IMR-90 (cell line): ENCODE measurements around the gene MISP3. TPM values are rescaled to one million over a fixed set of nuclear protein-coding genes. Genes with fewer than 3 reads are reported as not detected.

Experiments
- ATAC-seq: fragments of 200-7000 bp; cut with Tn5 transposase; 2 replicates; pipeline ENCODE4 v1.9.1; 2020; ENCODE audit warnings: low read depth, mild to moderate bottlenecking, moderate library complexity
- BruUV-seq: library from RNA; stranded (reverse); fragments of 400-500 nt; replicated peaks from 2 replicates; lab custom pipeline; 2021; lab: Mats Ljungman, UMichigan
- CTCF ChIA-PET: fragments of 300-600 bp; formaldehyde crosslinking; extraction: SDS; loops from one replicate; lab custom pipeline; 2021; ENCODE audit warnings: antibody characterized with exemption; lab: Yijun Ruan, JAX
- POLR2A ChIA-PET: fragments of 300-600 bp; sonication (Branson Sonifier 250); formaldehyde crosslinking; loops from one replicate; lab custom pipeline; 2022; ENCODE audit warnings: antibody characterized with exemption; ENCODE audit not compliant: unreplicated experiment; lab: Charles Lee
- DNase-seq: peaks from one replicate; pipeline ENCODE4 v3.0.0; 2013
- H2AFZ ChIP-seq: replicated peaks from 2 replicates; pipeline ENCODE3; 2013; ENCODE audit warnings: low read length, mild to moderate bottlenecking; ENCODE audit not compliant: poor library complexity
- H2AK5ac ChIP-seq: 2 replicates; pipeline ENCODE4 v1.6.1; 2013; ENCODE audit warnings: low read depth, low read length, inconsistent platforms
- H2AK9ac ChIP-seq: replicated peaks from 2 replicates; pipeline ENCODE3; 2013; ENCODE audit warnings: mild to moderate bottlenecking, low read depth, low read length, moderate library complexity; ENCODE audit not compliant: poor library complexity
- H2BK120ac ChIP-seq: 2 replicates; pipeline ENCODE4 v1.6.1; 2013; ENCODE audit warnings: low read depth, low read length, inconsistent platforms
- H2BK15ac ChIP-seq: 3 replicates; pipeline ENCODE4 v1.6.1; 2013; ENCODE audit warnings: low read depth, low read length, inconsistent platforms
- H2BK20ac ChIP-seq: 2 replicates; pipeline ENCODE4 v1.6.1; 2013; ENCODE audit warnings: low read depth, mild to moderate bottlenecking, inconsistent platforms, low read length, moderate library complexity
- H2BK5ac ChIP-seq: 2 replicates; pipeline ENCODE4 v1.6.1; 2013; ENCODE audit warnings: mild to moderate bottlenecking, low read depth, low read length, inconsistent platforms; ENCODE audit not compliant: poor library complexity, severe bottlenecking
- H3K14ac ChIP-seq: replicated peaks from 2 replicates; pipeline ENCODE4 v1.6.1; 2013; ENCODE audit warnings: low read depth, low read length, inconsistent platforms
- H3K18ac ChIP-seq: 2 replicates; pipeline ENCODE4 v1.6.1; 2013; ENCODE audit warnings: low read depth, low read length, control low read depth
- H3K23ac ChIP-seq: 2 replicates; pipeline ENCODE4 v1.6.1; 2013; ENCODE audit warnings: low read depth, low read length, inconsistent platforms
- H3K27ac ChIP-seq: 2 replicates; pipeline ENCODE4 v1.5.1; 2013; ENCODE audit warnings: mild to moderate bottlenecking, control low read depth, low read length; ENCODE audit not compliant: insufficient read depth
- H3K27me3 ChIP-seq: 2 replicates; pipeline ENCODE4 v1.6.1; 2013; ENCODE audit warnings: low read length; ENCODE audit not compliant: control insufficient read depth, insufficient read depth
- H3K36me3 ChIP-seq: 2 replicates; pipeline ENCODE4 v1.6.1; 2013; ENCODE audit warnings: low read length, mixed read lengths; ENCODE audit not compliant: control insufficient read depth, insufficient read depth
- H3K4ac ChIP-seq: 2 replicates; pipeline ENCODE4 v1.6.1; 2013; ENCODE audit warnings: low read depth, low read length, inconsistent platforms
- H3K4me1 ChIP-seq: 2 replicates; pipeline ENCODE4 v1.6.1; 2013; ENCODE audit warnings: low read length, mixed read lengths; ENCODE audit not compliant: control insufficient read depth, insufficient read depth
- H3K4me2 ChIP-seq: 2 replicates; pipeline ENCODE4 v1.6.1; 2013; ENCODE audit warnings: low read depth, mild to moderate bottlenecking, control low read depth, low read length, moderate library complexity
- H3K4me3 ChIP-seq: 2 replicates; pipeline ENCODE4 v1.5.1; 2013; ENCODE audit warnings: low read depth, mild to moderate bottlenecking, control low read depth, low read length, moderate library complexity; ENCODE audit not compliant: insufficient read depth
- H3K56ac ChIP-seq: 2 replicates; pipeline ENCODE4 v1.6.1; 2013; ENCODE audit warnings: low read length, inconsistent platforms; ENCODE audit not compliant: insufficient read depth; ENCODE audit errors: extremely low read depth
- H3K79me1 ChIP-seq, 2 experiments: 2 replicates each; pipeline ENCODE4 v1.6.1; 2013; ENCODE audit warnings: low read length in 2 of 2, inconsistent platforms in 1 of 2, low read depth in 1 of 2
- H3K9ac ChIP-seq: 2 replicates; pipeline ENCODE4 v1.6.1; 2013; ENCODE audit warnings: low read depth, low read length, control low read depth
- H3K9me1 ChIP-seq: 2 replicates; pipeline ENCODE4 v1.6.1; 2013; ENCODE audit warnings: low read length, inconsistent platforms; ENCODE audit not compliant: insufficient read depth
- H3K9me3 ChIP-seq: 2 replicates; pipeline ENCODE4 v1.6.1; 2013; ENCODE audit warnings: low read length; ENCODE audit not compliant: control insufficient read depth, insufficient read depth
- H4K20me1 ChIP-seq: 2 replicates; pipeline ENCODE4 v1.6.1; 2013; ENCODE audit warnings: low read length, inconsistent platforms; ENCODE audit not compliant: insufficient read depth
- H4K5ac ChIP-seq: 2 replicates; pipeline ENCODE4 v1.6.1; 2013; ENCODE audit warnings: mild to moderate bottlenecking, low read depth, low read length, control low read depth
- H4K8ac ChIP-seq, 2 experiments: 2 replicates each; pipeline ENCODE4 v1.6.1; 2013; ENCODE audit warnings: low read depth in 2 of 2, low read length in 2 of 2, control low read depth in 1 of 2, inconsistent platforms in 1 of 2
- H4K91ac ChIP-seq: 2 replicates; pipeline ENCODE4 v1.6.1; 2013; ENCODE audit warnings: low read depth, low read length, inconsistent platforms; ENCODE audit not compliant: insufficient read depth
- BHLHE40 ChIP-seq: fragments of 150-350 bp; IDR thresholded peaks from 2 replicates; pipeline ENCODE4 v1.6.1; 2016; ENCODE audit warnings: mild to moderate bottlenecking, low read depth, low read length
- CEBPB ChIP-seq: IDR thresholded peaks from 2 replicates; pipeline ENCODE4 v1.6.1; 2012; ENCODE audit warnings: low read depth, low read length, improper control_type of control experiment
- CHD1 ChIP-seq: IDR thresholded peaks from 2 replicates; pipeline ENCODE4 v1.6.1; 2012; ENCODE audit warnings: low read depth, low read length, improper control_type of control experiment
- FOS ChIP-seq: fragments of 150-350 bp; IDR thresholded peaks from 2 replicates; pipeline ENCODE4 v1.6.1; 2016; ENCODE audit warnings: low read depth, low read length
- MAFK ChIP-seq: IDR thresholded peaks from 2 replicates; pipeline ENCODE4 v1.6.1; 2012; ENCODE audit warnings: low read depth, low read length, improper control_type of control experiment
- MAZ ChIP-seq: IDR thresholded peaks from 2 replicates; pipeline ENCODE4 v1.6.1; 2012; ENCODE audit warnings: low read depth, mild to moderate bottlenecking, low read length, improper control_type of control experiment, moderate library complexity, borderline replicate concordance
- MXI1 ChIP-seq: IDR thresholded peaks from 2 replicates; pipeline ENCODE4 v1.6.1; 2012; ENCODE audit warnings: low read depth, mild to moderate bottlenecking, low read length, moderate library complexity, borderline replicate concordance
- NFE2L2 ChIP-seq: fragments of 150-350 bp; IDR thresholded peaks from 2 replicates; pipeline ENCODE4 v1.6.1; 2016; ENCODE audit warnings: low read depth, mild to moderate bottlenecking, low read length
- POLR2A ChIP-seq: IDR thresholded peaks from 2 replicates; pipeline ENCODE4 v1.6.1; 2012; ENCODE audit warnings: mild to moderate bottlenecking, low read depth, low read length
- RAD21 ChIP-seq: IDR thresholded peaks from 2 replicates; pipeline ENCODE4 v1.6.1; 2012; ENCODE audit warnings: low read length, improper control_type of control experiment
- RCOR1 ChIP-seq: IDR thresholded peaks from 2 replicates; pipeline ENCODE4 v1.6.1; 2012; ENCODE audit warnings: mild to moderate bottlenecking, low read length, improper control_type of control experiment; ENCODE audit not compliant: insufficient replicate concordance
- RFX5 ChIP-seq: IDR thresholded peaks from 2 replicates; pipeline ENCODE4 v1.8.0; 2012; ENCODE audit warnings: low read depth, mild to moderate bottlenecking, low read length, moderate library complexity
- SMC3 ChIP-seq: fragments of 150-350 bp; IDR thresholded peaks from 2 replicates; pipeline ENCODE4 v1.6.1; 2016; ENCODE audit warnings: low read depth, mild to moderate bottlenecking, antibody characterized with exemption, low read length, moderate library complexity
- USF2 ChIP-seq: fragments of 150-350 bp; IDR thresholded peaks from 2 replicates; pipeline ENCODE4 v1.6.1; 2017; ENCODE audit warnings: mild to moderate bottlenecking, antibody characterized with exemption, low read length, low read depth
- WGBS, 2 experiments: methylation state at CpG; one replicate each; pipeline versions ENCODE4 v1.1.5 to v1.1.7; 2013; ENCODE audit warnings: missing lambda C conversion rate in 2 of 2; ENCODE audit not compliant: insufficient read length in 1 of 2; ENCODE audit errors: extremely low coverage in 2 of 2; 5-methylcytosine and 5-hydroxymethylcytosine counted together
- dilution Hi-C: fragments of 300-500 bp; cut with HindIII; formaldehyde crosslinking; loops from one replicate; pipeline ENCODE4 v1.14.3; 2018; ENCODE audit warnings: low sequenced_read_pairs; ENCODE audit not compliant: unreplicated experiment
- in situ Hi-C: fragments of 300-500 bp; cut with MboI; formaldehyde crosslinking; loops from 3 replicates; pipeline ENCODE4 v1.14.3; 2019; ENCODE audit warnings: low sequenced_read_pairs, inconsistent platforms, mixed read lengths
- intact Hi-C: fragments of 100-400 bp; cut with micrococcal nuclease; formaldehyde crosslinking; loops from 2 replicates; pipeline ENCODE4 v1.10.0; 2022
- polyA plus RNA-seq, 3 experiments: library from polyadenylated mRNA; depleted of rRNA; stranded (reverse); fragments of >200 nt; gene quantifications; 2 replicates each; pipeline ENCODE4 v1.2.3, GENCODE V29; 2012; ENCODE audit warnings: low replicate concordance in 1 of 3
- total RNA-seq: library from RNA; depleted of rRNA; stranded (reverse); fragments of >200 nt; gene quantifications from 2 replicates; pipeline ENCODE4 v1.2.3, GENCODE V29; 2012
- TF ChIP-seq, protein P1 (sequence below): fragments of 150-350 bp; IDR thresholded peaks from 2 replicates; pipeline ENCODE4 v1.6.1; 2016; ENCODE audit warnings: low read depth, mild to moderate bottlenecking, low read length, moderate library complexity, borderline replicate concordance
- TF ChIP-seq, protein P2 (sequence below): conservative IDR thresholded peaks from 2 replicates; pipeline ENCODE4 v1.5.1; 2012; ENCODE audit warnings: mild to moderate bottlenecking, low read depth, low read length, improper control_type of control experiment

MISP3 gene
- total and polyA plus RNA-seq, 2 of the 4 experiments (the other 2 are of a cell fraction), result under 0.01 to 0.68 TPM

DNA sequence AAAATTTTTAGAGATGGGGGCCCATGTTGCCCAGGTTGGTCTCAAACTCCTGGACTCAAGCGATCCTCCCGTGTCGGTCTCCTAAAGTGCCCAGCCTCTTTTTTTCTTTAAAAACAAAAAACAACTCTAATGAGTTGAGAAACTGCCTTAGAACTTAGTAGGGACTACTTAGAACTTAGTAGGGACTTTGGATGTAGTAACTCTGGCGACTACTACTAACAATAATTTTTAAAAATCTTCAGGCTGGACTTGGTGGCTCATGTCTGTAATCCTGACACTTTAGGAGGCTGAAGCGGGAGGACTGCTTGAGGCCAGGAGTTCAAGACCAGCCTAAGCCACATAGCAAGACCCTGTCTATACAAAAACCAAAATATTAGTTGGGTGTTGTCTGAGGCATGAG, 13.5 kb downstream of the MISP3 start:
- in situ Hi-C loops, result loop anchor here (25.0 kb wide), 1 partner anchor 324 kb away; the partner anchor contains the start of genes C19orf53 and MRI1
- Histone ChIP-seq H2BK120ac (no peak overlapping the region), H3K23ac (no peak overlapping the region), H4K8ac (no peak overlapping the region), H4K20me1 (peaks cover 7% of the 10 kb centered on the region), H3K9me1 (0 out of 2 replicates have a peak, but pooled peaks cover 4% of the 10 kb centered on the region), H4K91ac (no peak overlapping the region), H3K9ac (no peak overlapping the region), H3K4me2 (no peak overlapping the region), H3K18ac (no peak overlapping the region), H3K36me3 (peaks cover 12% of the 10 kb centered on the region), H3K27me3 (no peaks in the 10 kb centered on the region), H2AK5ac (no peak overlapping the region), H3K9me3 (no peaks in the 10 kb centered on the region), H2AFZ (no peak overlapping the region), H3K27ac (no peak overlapping the region), H2AK9ac (no peak overlapping the region), H2BK5ac (no peak overlapping the region), H3K79me1 (peaks cover 6 to 18% of the 10 kb centered on the region in 2 experiments), H2BK20ac (no peak overlapping the region), H3K4ac (no peak overlapping the region), H3K4me3 (no peak overlapping the region), H3K14ac (no peak overlapping the region), H4K5ac (no peak overlapping the region), H3K56ac (no peak overlapping the region), H2BK15ac (no peak overlapping the region), H3K4me1 (peaks cover 6% of the 10 kb centered on the region)
- no CpG with 5 or more reads among the region's 5 CpGs for WGBS, 2 experiments
- dilution Hi-C loops, result no loop called here
- DNase-seq, result no peak
- TF ChIP-seq POLR2A, result no peak
- TF ChIP-seq MAZ, result no peak
- TF ChIP-seq, protein P1, sequence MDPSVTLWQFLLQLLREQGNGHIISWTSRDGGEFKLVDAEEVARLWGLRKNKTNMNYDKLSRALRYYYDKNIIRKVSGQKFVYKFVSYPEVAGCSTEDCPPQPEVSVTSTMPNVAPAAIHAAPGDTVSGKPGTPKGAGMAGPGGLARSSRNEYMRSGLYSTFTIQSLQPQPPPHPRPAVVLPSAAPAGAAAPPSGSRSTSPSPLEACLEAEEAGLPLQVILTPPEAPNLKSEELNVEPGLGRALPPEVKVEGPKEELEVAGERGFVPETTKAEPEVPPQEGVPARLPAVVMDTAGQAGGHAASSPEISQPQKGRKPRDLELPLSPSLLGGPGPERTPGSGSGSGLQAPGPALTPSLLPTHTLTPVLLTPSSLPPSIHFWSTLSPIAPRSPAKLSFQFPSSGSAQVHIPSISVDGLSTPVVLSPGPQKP, result no peak
- no peak for TF ChIP-seq NFE2L2
- no peak for TF ChIP-seq RAD21
- no peak for TF ChIP-seq CHD1
- TF ChIP-seq, protein P2, sequence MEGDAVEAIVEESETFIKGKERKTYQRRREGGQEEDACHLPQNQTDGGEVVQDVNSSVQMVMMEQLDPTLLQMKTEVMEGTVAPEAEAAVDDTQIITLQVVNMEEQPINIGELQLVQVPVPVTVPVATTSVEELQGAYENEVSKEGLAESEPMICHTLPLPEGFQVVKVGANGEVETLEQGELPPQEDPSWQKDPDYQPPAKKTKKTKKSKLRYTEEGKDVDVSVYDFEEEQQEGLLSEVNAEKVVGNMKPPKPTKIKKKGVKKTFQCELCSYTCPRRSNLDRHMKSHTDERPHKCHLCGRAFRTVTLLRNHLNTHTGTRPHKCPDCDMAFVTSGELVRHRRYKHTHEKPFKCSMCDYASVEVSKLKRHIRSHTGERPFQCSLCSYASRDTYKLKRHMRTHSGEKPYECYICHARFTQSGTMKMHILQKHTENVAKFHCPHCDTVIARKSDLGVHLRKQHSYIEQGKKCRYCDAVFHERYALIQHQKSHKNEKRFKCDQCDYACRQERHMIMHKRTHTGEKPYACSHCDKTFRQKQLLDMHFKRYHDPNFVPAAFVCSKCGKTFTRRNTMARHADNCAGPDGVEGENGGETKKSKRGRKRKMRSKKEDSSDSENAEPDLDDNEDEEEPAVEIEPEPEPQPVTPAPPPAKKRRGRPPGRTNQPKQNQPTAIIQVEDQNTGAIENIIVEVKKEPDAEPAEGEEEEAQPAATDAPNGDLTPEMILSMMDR, result no peak
- no peak for TF ChIP-seq MAFK
- TF ChIP-seq MXI1, result no peak
- no peak for TF ChIP-seq USF2
- TF ChIP-seq BHLHE40, result no peak
- no peak for TF ChIP-seq SMC3
- TF ChIP-seq CEBPB, result no peak
- no peak for TF ChIP-seq RFX5
- no peak for TF ChIP-seq RCOR1
- no peak for TF ChIP-seq FOS
- ChIA-PET CTCF (no interaction called here), POLR2A (no interaction called here)
- no peak for ATAC-seq
- BruUV-seq, result no TSS peak
- intact Hi-C loops, result no loop called here
